GM23338 (cell line): Measurements from ENCODE around the gene FLRT2. TPM values are rescaled to one million over a fixed set of nuclear protein-coding genes. Genes with fewer than 3 reads are reported as not detected.

ENCODE experiments used
- ATAC-seq: fragments of 200-7000 bp; cut with Tn5 transposase; 3 replicates; pipeline ENCODE4 v1.9.1; 2020
- DNase-seq: peaks from one replicate; pipeline ENCODE4 v3.0.0-alpha.2; 2015; ENCODE audit warnings: low spot score
- H2AFZ ChIP-seq: fragments of 200-600 bp; sonication (generic); 2 replicates; pipeline ENCODE4 v1.8.0; 2016; ENCODE audit warnings: antibody characterized with exemption, mild to moderate bottlenecking, moderate library complexity
- H3F3A ChIP-seq: fragments of 200-600 bp; sonication (generic); replicated peaks from 2 replicates; pipeline ENCODE4 v1.8.0; 2017; ENCODE audit warnings: antibody characterized with exemption, mixed run types, low read depth
- H3K27ac ChIP-seq: fragments of 200-600 bp; sonication (generic); 2 replicates; pipeline ENCODE4 v1.6.1; 2016; ENCODE audit warnings: low read depth
- H3K27me3 ChIP-seq: fragments of 200-600 bp; sonication (generic); 2 replicates; pipeline ENCODE4 v1.8.0; 2016; ENCODE audit warnings: mild to moderate bottlenecking, mixed run types, moderate library complexity; ENCODE audit not compliant: insufficient read depth
- H3K36me3 ChIP-seq: fragments of 200-600 bp; sonication (generic); 2 replicates; pipeline ENCODE4 v1.8.0; 2016; ENCODE audit warnings: mild to moderate bottlenecking; ENCODE audit not compliant: insufficient read depth
- H3K4me1 ChIP-seq: fragments of 200-600 bp; sonication (generic); 2 replicates; pipeline ENCODE4 v1.8.0; 2016; ENCODE audit warnings: mild to moderate bottlenecking, moderate library complexity; ENCODE audit not compliant: insufficient read depth
- H3K4me2 ChIP-seq: fragments of 200-600 bp; sonication (generic); 2 replicates; pipeline ENCODE4 v1.7.1; 2017; ENCODE audit warnings: mixed run types
- H3K4me3 ChIP-seq: fragments of 200-600 bp; sonication (generic); 2 replicates; pipeline ENCODE4 v1.6.1; 2016; ENCODE audit warnings: mixed run types
- H3K79me2 ChIP-seq: fragments of 200-600 bp; sonication (generic); replicated peaks from 2 replicates; pipeline ENCODE4 v1.8.0; 2017; ENCODE audit warnings: mild to moderate bottlenecking; ENCODE audit not compliant: insufficient read depth
- H3K9me2 ChIP-seq: fragments of 200-600 bp; sonication (generic); 2 replicates; pipeline ENCODE4 v1.8.0; 2017; ENCODE audit not compliant: insufficient read depth
- H4K20me1 ChIP-seq: fragments of 200-600 bp; sonication (generic); replicated peaks from 2 replicates; pipeline ENCODE4 v1.8.0; 2017; ENCODE audit warnings: mild to moderate bottlenecking; ENCODE audit not compliant: insufficient read depth
- H3K27ac Mint-ChIP-seq: 2 replicates; pipeline ENCODE4 v1.8.0; 2020; ENCODE audit warnings: inconsistent platforms, mild to moderate bottlenecking, moderate library complexity, mixed read lengths
- H3K27me3 Mint-ChIP-seq: 3 replicates; pipeline ENCODE4 v1.8.0; 2022; ENCODE audit warnings: low read depth, mild to moderate bottlenecking, moderate library complexity, mixed read lengths, inconsistent platforms; ENCODE audit not compliant: insufficient read depth, poor library complexity
- H3K36me3 Mint-ChIP-seq: 3 replicates; pipeline ENCODE4 v1.8.0; 2021; ENCODE audit warnings: low read depth, mild to moderate bottlenecking, inconsistent platforms, moderate library complexity, mixed read lengths
- H3K4me1 Mint-ChIP-seq: 3 replicates; pipeline ENCODE4 v1.8.0; 2020; ENCODE audit warnings: mild to moderate bottlenecking, inconsistent platforms, mixed read lengths
- H3K4me3 Mint-ChIP-seq: 3 replicates; pipeline ENCODE4 v1.8.0; 2021; ENCODE audit warnings: moderate library complexity, mild to moderate bottlenecking, inconsistent platforms, mixed read lengths
- H3K9me3 Mint-ChIP-seq: 3 replicates; pipeline ENCODE4 v1.8.0; 2020; ENCODE audit warnings: moderate library complexity, mild to moderate bottlenecking, inconsistent platforms, mixed read lengths
- CREB1 ChIP-seq: fragments of 250-450 bp; sonication (Bioruptor Pico); IDR thresholded peaks from 2 replicates; pipeline ENCODE4 v1.5.0; 2020; ENCODE audit warnings: low read depth, mild to moderate bottlenecking, moderate library complexity
- EZH2 ChIP-seq: fragments of 200-600 bp; sonication (generic); IDR thresholded peaks from one replicate; pipeline ENCODE4 v1.8.0; 2017; ENCODE audit warnings: antibody characterized with exemption, mild to moderate bottlenecking, low read depth; ENCODE audit not compliant: unreplicated experiment
- JUNB ChIP-seq: IDR thresholded peaks from one replicate; pipeline ENCODE4 v1.6.1; 2016; ENCODE audit warnings: antibody characterized with exemption; ENCODE audit not compliant: unreplicated experiment
- STAT1 ChIP-seq: IDR thresholded peaks from one replicate; pipeline ENCODE4 v1.6.1; 2016; ENCODE audit warnings: antibody characterized with exemption; ENCODE audit not compliant: unreplicated experiment
- ZNF114 ChIP-seq: fragments of 250-450 bp; sonication (Bioruptor Pico); IDR thresholded peaks from 2 replicates; pipeline ENCODE4 v1.5.0; 2020; ENCODE audit warnings: mild to moderate bottlenecking, moderate library complexity
- ZNF331 ChIP-seq: fragments of 250-450 bp; sonication (Bioruptor Pico); IDR thresholded peaks from 2 replicates; pipeline ENCODE4 v1.5.0; 2020; ENCODE audit warnings: low read depth, mild to moderate bottlenecking, moderate library complexity
- polyA plus RNA-seq: library from polyadenylated mRNA; unstranded; fragments of >200 nt; fragmentation: Nextera tagmentation; extraction: Ambion mirVana; gene quantifications from 2 replicates; pipeline ENCODE4 v1.2.1, GENCODE V29; 2016
- total RNA-seq: library from RNA; depleted of rRNA; stranded (reverse); fragments of >200 nt; shearing (Covaris generic); gene quantifications from 2 replicates; pipeline ENCODE4 v1.2.3, GENCODE V29; 2014
- TF ChIP-seq, protein P1 (sequence below): fragments of 250-450 bp; sonication (Bioruptor Pico); IDR thresholded peaks from 2 replicates; pipeline ENCODE4 v1.5.0; 2020; ENCODE audit warnings: mild to moderate bottlenecking, moderate library complexity
- TF ChIP-seq, protein P2 (sequence below): IDR thresholded peaks from one replicate; pipeline ENCODE4 v1.6.1; 2018; ENCODE audit warnings: antibody characterized with exemption; ENCODE audit not compliant: unreplicated experiment

FLRT2 gene
- total and polyA plus RNA-seq, 2 experiments from 2014 or later = 4.3 to 7.4 TPM

DNA sequence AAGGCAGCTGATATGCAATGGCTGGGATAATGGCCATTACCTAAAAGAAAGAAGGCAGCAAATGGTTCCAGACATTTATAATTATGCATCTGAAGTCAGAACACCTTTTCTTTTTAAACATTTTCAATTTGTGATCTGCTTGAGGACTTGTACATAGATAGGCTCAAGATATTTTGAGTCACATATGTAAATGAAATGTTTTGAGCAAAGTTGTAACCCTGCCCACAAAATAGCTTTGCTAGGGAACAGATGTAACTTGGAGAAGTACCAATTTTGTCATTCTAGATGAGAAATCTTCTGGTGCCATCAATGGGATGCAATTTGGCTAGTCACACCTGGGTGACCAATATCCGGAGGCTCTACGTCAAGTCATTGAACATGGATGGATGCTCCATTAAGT, 123.1 kb downstream of the FLRT2 start:
- H3K27me3 ChIP-seq = no peaks in the 10 kb centered on the region
- no peaks in the 10 kb centered on the region for H3K4me1 ChIP-seq
- Mint-ChIP-seq H3K4me3 (no peak overlapping the region), H3K36me3 (no peaks in the 10 kb centered on the region), H3K9me3 (no peaks in the 10 kb centered on the region), H3K27me3 (no peaks in the 10 kb centered on the region), H3K27ac (no peak overlapping the region), H3K4me1 (no peaks in the 10 kb centered on the region)
- H2AFZ ChIP-seq = no peak overlapping the region
- no peaks in the 10 kb centered on the region for H4K20me1 ChIP-seq
- DNase-seq (no peak), ATAC-seq (no peak)
- no peak for TF ChIP-seq ZNF114 (CRISPR knock-in tag)
- TF ChIP-seq, protein P1, sequence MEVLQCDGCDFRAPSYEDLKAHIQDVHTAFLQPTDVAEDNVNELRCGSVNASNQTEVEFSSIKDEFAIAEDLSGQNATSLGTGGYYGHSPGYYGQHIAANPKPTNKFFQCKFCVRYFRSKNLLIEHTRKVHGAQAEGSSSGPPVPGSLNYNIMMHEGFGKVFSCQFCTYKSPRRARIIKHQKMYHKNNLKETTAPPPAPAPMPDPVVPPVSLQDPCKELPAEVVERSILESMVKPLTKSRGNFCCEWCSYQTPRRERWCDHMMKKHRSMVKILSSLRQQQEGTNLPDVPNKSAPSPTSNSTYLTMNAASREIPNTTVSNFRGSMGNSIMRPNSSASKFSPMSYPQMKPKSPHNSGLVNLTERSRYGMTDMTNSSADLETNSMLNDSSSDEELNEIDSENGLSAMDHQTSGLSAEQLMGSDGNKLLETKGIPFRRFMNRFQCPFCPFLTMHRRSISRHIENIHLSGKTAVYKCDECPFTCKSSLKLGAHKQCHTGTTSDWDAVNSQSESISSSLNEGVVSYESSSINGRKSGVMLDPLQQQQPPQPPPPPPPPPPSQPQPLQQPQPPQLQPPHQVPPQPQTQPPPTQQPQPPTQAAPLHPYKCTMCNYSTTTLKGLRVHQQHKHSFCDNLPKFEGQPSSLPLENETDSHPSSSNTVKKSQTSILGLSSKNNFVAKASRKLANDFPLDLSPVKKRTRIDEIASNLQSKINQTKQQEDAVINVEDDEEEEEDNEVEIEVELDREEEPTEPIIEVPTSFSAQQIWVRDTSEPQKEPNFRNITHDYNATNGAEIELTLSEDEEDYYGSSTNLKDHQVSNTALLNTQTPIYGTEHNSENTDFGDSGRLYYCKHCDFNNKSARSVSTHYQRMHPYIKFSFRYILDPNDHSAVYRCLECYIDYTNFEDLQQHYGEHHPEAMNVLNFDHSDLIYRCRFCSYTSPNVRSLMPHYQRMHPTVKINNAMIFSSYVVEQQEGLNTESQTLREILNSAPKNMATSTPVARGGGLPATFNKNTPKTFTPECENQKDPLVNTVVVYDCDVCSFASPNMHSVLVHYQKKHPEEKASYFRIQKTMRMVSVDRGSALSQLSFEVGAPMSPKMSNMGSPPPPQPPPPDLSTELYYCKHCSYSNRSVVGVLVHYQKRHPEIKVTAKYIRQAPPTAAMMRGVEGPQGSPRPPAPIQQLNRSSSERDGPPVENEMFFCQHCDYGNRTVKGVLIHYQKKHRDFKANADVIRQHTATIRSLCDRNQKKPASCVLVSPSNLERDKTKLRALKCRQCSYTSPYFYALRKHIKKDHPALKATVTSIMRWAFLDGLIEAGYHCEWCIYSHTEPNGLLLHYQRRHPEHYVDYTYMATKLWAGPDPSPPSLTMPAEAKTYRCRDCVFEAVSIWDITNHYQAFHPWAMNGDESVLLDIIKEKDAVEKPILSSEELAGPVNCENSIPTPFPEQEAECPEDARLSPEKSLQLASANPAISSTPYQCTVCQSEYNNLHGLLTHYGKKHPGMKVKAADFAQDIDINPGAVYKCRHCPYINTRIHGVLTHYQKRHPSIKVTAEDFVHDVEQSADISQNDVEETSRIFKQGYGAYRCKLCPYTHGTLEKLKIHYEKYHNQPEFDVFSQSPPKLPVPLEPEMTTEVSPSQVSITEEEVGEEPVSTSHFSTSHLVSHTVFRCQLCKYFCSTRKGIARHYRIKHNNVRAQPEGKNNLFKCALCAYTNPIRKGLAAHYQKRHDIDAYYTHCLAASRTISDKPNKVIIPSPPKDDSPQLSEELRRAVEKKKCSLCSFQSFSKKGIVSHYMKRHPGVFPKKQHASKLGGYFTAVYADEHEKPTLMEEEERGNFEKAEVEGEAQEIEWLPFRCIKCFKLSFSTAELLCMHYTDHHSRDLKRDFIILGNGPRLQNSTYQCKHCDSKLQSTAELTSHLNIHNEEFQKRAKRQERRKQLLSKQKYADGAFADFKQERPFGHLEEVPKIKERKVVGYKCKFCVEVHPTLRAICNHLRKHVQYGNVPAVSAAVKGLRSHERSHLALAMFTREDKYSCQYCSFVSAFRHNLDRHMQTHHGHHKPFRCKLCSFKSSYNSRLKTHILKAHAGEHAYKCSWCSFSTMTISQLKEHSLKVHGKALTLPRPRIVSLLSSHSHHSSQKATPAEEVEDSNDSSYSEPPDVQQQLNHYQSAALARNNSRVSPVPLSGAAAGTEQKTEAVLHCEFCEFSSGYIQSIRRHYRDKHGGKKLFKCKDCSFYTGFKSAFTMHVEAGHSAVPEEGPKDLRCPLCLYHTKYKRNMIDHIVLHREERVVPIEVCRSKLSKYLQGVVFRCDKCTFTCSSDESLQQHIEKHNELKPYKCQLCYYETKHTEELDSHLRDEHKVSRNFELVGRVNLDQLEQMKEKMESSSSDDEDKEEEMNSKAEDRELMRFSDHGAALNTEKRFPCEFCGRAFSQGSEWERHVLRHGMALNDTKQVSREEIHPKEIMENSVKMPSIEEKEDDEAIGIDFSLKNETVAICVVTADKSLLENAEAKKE (CRISPR knock-in tag) = no peak
- TF ChIP-seq JUNB = no peak
- no peak for TF ChIP-seq EZH2
- no peak for TF ChIP-seq ZNF331
- TF ChIP-seq, protein P2, sequence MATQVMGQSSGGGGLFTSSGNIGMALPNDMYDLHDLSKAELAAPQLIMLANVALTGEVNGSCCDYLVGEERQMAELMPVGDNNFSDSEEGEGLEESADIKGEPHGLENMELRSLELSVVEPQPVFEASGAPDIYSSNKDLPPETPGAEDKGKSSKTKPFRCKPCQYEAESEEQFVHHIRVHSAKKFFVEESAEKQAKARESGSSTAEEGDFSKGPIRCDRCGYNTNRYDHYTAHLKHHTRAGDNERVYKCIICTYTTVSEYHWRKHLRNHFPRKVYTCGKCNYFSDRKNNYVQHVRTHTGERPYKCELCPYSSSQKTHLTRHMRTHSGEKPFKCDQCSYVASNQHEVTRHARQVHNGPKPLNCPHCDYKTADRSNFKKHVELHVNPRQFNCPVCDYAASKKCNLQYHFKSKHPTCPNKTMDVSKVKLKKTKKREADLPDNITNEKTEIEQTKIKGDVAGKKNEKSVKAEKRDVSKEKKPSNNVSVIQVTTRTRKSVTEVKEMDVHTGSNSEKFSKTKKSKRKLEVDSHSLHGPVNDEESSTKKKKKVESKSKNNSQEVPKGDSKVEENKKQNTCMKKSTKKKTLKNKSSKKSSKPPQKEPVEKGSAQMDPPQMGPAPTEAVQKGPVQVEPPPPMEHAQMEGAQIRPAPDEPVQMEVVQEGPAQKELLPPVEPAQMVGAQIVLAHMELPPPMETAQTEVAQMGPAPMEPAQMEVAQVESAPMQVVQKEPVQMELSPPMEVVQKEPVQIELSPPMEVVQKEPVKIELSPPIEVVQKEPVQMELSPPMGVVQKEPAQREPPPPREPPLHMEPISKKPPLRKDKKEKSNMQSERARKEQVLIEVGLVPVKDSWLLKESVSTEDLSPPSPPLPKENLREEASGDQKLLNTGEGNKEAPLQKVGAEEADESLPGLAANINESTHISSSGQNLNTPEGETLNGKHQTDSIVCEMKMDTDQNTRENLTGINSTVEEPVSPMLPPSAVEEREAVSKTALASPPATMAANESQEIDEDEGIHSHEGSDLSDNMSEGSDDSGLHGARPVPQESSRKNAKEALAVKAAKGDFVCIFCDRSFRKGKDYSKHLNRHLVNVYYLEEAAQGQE = no peak
- no peak for TF ChIP-seq CREB1
- TF ChIP-seq STAT1 = no peak
- H3K36me3 ChIP-seq = no peaks in the 10 kb centered on the region
- H3K4me3 ChIP-seq = no peak overlapping the region
- H3F3A ChIP-seq = no peaks in the 10 kb centered on the region
- H3K9me2 ChIP-seq = no peaks in the 10 kb centered on the region
- no peak overlapping the region for H3K27ac ChIP-seq
- no peak overlapping the region for H3K4me2 ChIP-seq
- no peaks in the 10 kb centered on the region for H3K79me2 ChIP-seq
